ENCODE measurements around the gene PRPH.
"Not testable (repeated sequence)": the region's sequence is repeated elsewhere in the genome, so short reads cannot be mapped to it uniquely, and the experiment has no call there.

PRPH gene

GRCh38 chr12:49264466-49264872 lies 30.5 kb upstream of the PRPH start:
- Histone ChIP-seq H3K36me3 (ENCODE audit: control insufficient read depth, low read depth, low read length) (peaks cover 16% of the 10 kb centered on the region), H3K27me3 (ENCODE audit: control insufficient read depth, insufficient read depth, low read length) (no peaks in the 10 kb centered on the region), H3K4me3 (ENCODE audit: low read length) (peak overlapping the region; percentile 96), H3K27ac (ENCODE audit: low read length) (no peak overlapping the region), H3K9me3 (ENCODE audit: control insufficient read depth, low read depth, low read length) (no peaks in the 10 kb centered on the region), H3K9ac (ENCODE audit: low read length) (peak overlapping the region; percentile 97), H3K4me1 (ENCODE audit: control insufficient read depth, low read depth, low read length) (no peaks in the 10 kb centered on the region)

- Histone ChIP-seq H3K27ac (ENCODE audit: low read length) (peak within 1 kb of the TSS; percentile 93), H3K9ac (ENCODE audit: low read length) (peak within 1 kb of the TSS; percentile 97), H3K27me3 (ENCODE audit: control insufficient read depth, insufficient read depth, low read length) (no peaks in the 10 kb centered on the region), H3K4me1 (ENCODE audit: control insufficient read depth, low read depth, low read length) (no peaks in the 10 kb centered on the region), H3K4me3 (ENCODE audit: low read length) (peak within 1 kb of the TSS; percentile 96), H3K9me3 (ENCODE audit: control insufficient read depth, low read depth, low read length) (no peaks in the 10 kb centered on the region), H3K36me3 (ENCODE audit: control insufficient read depth, low read depth, low read length) (peaks cover 22% of the 10 kb centered on the region)
Measured at GRCh38 chr12:49264873-49265792, 29.8 kb upstream of the PRPH start, which contains the start of gene TUBA1C. TUBA1C (plus strand) TSS chr12:49265082; CDS start chr12:49265182, 100 bp downstream.

- not testable (repeated sequence) for H3K4me3 ChIP-seq (ENCODE audit: low read length); H3K9me3 ChIP-seq (ENCODE audit: control insufficient read depth, low read depth, low read length); H3K27ac ChIP-seq (ENCODE audit: low read length); H3K4me1 ChIP-seq (ENCODE audit: control insufficient read depth, low read depth, low read length); H3K9ac ChIP-seq (ENCODE audit: low read length); H3K27me3 ChIP-seq (ENCODE audit: control insufficient read depth, insufficient read depth, low read length)
- peaks cover 57% of the 10 kb centered on the region for H3K36me3 ChIP-seq (ENCODE audit: control insufficient read depth, low read depth, low read length)
Measured at GRCh38 chr12:49269191-49269590, 25.8 kb upstream of the PRPH start.

- Histone ChIP-seq H3K9me3 (ENCODE audit: control insufficient read depth, low read depth, low read length) (no peaks in the 10 kb centered on the region), H3K27ac (ENCODE audit: low read length) (no peak overlapping the region), H3K4me1 (ENCODE audit: control insufficient read depth, low read depth, low read length) (no peaks in the 10 kb centered on the region), H3K4me3 (ENCODE audit: low read length) (no peak overlapping the region), H3K9ac (ENCODE audit: low read length) (no peak overlapping the region), H3K27me3 (ENCODE audit: control insufficient read depth, insufficient read depth, low read length) (no peaks in the 10 kb centered on the region), H3K36me3 (ENCODE audit: control insufficient read depth, low read depth, low read length) (peaks cover 48% of the 10 kb centered on the region)
Measured at GRCh38 chr12:49272790-49273725, 21.9 kb upstream of the PRPH start.

GRCh38 chr12:49273726-49274395 lies 21.1 kb upstream of the PRPH start:
- Histone ChIP-seq H3K27me3 (ENCODE audit: control insufficient read depth, insufficient read depth, low read length) (no peaks in the 10 kb centered on the region), H3K4me3 (ENCODE audit: low read length) (no peak overlapping the region), H3K4me1 (ENCODE audit: control insufficient read depth, low read depth, low read length) (no peaks in the 10 kb centered on the region), H3K36me3 (ENCODE audit: control insufficient read depth, low read depth, low read length) (peaks cover 47% of the 10 kb centered on the region), H3K9ac (ENCODE audit: low read length) (no peak overlapping the region), H3K27ac (ENCODE audit: low read length) (no peak overlapping the region), H3K9me3 (ENCODE audit: control insufficient read depth, low read depth, low read length) (no peaks in the 10 kb centered on the region)

GRCh38 chr12:49274396-49275069 lies 20.4 kb upstream of the PRPH start:
- no peaks in the 10 kb centered on the region for H3K27me3 ChIP-seq (ENCODE audit: control insufficient read depth, insufficient read depth, low read length)
- no peak overlapping the region for H3K27ac ChIP-seq (ENCODE audit: low read length)
- H3K4me3 ChIP-seq (ENCODE audit: low read length), result no peak overlapping the region
- H3K4me1 ChIP-seq (ENCODE audit: control insufficient read depth, low read depth, low read length), result peaks cover 2% of the 10 kb centered on the region
- no peak overlapping the region for H3K9ac ChIP-seq (ENCODE audit: low read length)
- H3K9me3 ChIP-seq (ENCODE audit: control insufficient read depth, low read depth, low read length), result no peaks in the 10 kb centered on the region
- H3K36me3 ChIP-seq (ENCODE audit: control insufficient read depth, low read depth, low read length), result peaks cover 41% of the 10 kb centered on the region

- Histone ChIP-seq H3K27ac (ENCODE audit: low read length) (no peak overlapping the region), H3K9me3 (ENCODE audit: control insufficient read depth, low read depth, low read length) (no peaks in the 10 kb centered on the region), H3K27me3 (ENCODE audit: control insufficient read depth, insufficient read depth, low read length) (no peaks in the 10 kb centered on the region), H3K4me3 (ENCODE audit: low read length) (no peak overlapping the region), H3K9ac (ENCODE audit: low read length) (no peak overlapping the region), H3K36me3 (ENCODE audit: control insufficient read depth, low read depth, low read length) (peaks cover 21% of the 10 kb centered on the region), H3K4me1 (ENCODE audit: control insufficient read depth, low read depth, low read length) (peaks cover 9% of the 10 kb centered on the region)
Measured at GRCh38 chr12:49276304-49277290, 18.4 kb upstream of the PRPH start.

GRCh38 chr12:49277466-49277865 lies 17.5 kb upstream of the PRPH start:
- Histone ChIP-seq H3K4me1 (ENCODE audit: control insufficient read depth, low read depth, low read length) (peaks cover 9% of the 10 kb centered on the region), H3K27ac (ENCODE audit: low read length) (no peak overlapping the region), H3K9me3 (ENCODE audit: control insufficient read depth, low read depth, low read length) (no peaks in the 10 kb centered on the region), H3K36me3 (ENCODE audit: control insufficient read depth, low read depth, low read length) (peaks cover 15% of the 10 kb centered on the region), H3K9ac (ENCODE audit: low read length) (no peak overlapping the region), H3K4me3 (ENCODE audit: low read length) (no peak overlapping the region), H3K27me3 (ENCODE audit: control insufficient read depth, insufficient read depth, low read length) (no peaks in the 10 kb centered on the region)

GRCh38 chr12:49279706-49280159 lies 15.2 kb upstream of the PRPH start:
- H3K9ac ChIP-seq (ENCODE audit: low read length), result peak overlapping the region; percentile 9
- no peaks in the 10 kb centered on the region for H3K27me3 ChIP-seq (ENCODE audit: control insufficient read depth, insufficient read depth, low read length)
- no peaks in the 10 kb centered on the region for H3K9me3 ChIP-seq (ENCODE audit: control insufficient read depth, low read depth, low read length)
- H3K4me3 ChIP-seq (ENCODE audit: low read length), result no peak overlapping the region
- peaks cover 9% of the 10 kb centered on the region for H3K4me1 ChIP-seq (ENCODE audit: control insufficient read depth, low read depth, low read length)
- H3K27ac ChIP-seq (ENCODE audit: low read length), result no peak overlapping the region
- H3K36me3 ChIP-seq (ENCODE audit: control insufficient read depth, low read depth, low read length), result no peaks in the 10 kb centered on the region

- not testable (repeated sequence) for H3K9me3 ChIP-seq (ENCODE audit: control insufficient read depth, low read depth, low read length); H3K27ac ChIP-seq (ENCODE audit: low read length)
Measured at GRCh38 chr12:49280545-49280944, 14.4 kb upstream of the PRPH start.

More at GRCh38 chr12:49280545-49280944, 14.4 kb upstream of the PRPH start:
- H3K27me3 ChIP-seq (ENCODE audit: control insufficient read depth, insufficient read depth, low read length); H3K4me1 ChIP-seq (ENCODE audit: control insufficient read depth, low read depth, low read length); H3K4me3 ChIP-seq (ENCODE audit: low read length); H3K9ac ChIP-seq (ENCODE audit: low read length); H3K36me3 ChIP-seq (ENCODE audit: control insufficient read depth, low read depth, low read length): not testable (repeated sequence)
